NCI-H2227 (cell line): ENCODE measurements around the gene GJA3.

ENCODE experiments used
- DNase-seq: peaks from one replicate; lab custom pipeline; 2025; ENCODE audit not compliant: unreplicated experiment; lab: John Stamatoyannopoulos, UW

Gene GJA3

GRCh38 chr13:20151016-20151415 lies 9.8 kb downstream of the GJA3 start:
- DNase-seq = no peak

- DNase-seq = no peak
Observed at GRCh38 chr13:20150561-20150960, 10.3 kb downstream of the GJA3 start.

- no peak for DNase-seq
Observed at GRCh38 chr13:20149762-20150161, 11.1 kb downstream of the GJA3 start.

GRCh38 chr13:20148501-20149183 lies 12.2 kb downstream of the GJA3 start:
- DNase-seq = no peak

GRCh38 chr13:20146381-20146780 lies 14.5 kb downstream of the GJA3 start:
- DNase-seq = no peak

GRCh38 chr13:20145521-20145920 lies 15.3 kb downstream of the GJA3 start:
- DNase-seq = no peak

GRCh38 chr13:20144141-20144850 lies 16.6 kb downstream of the GJA3 start:
- no peak for DNase-seq

GRCh38 chr13:20142927-20143480 lies 17.8 kb downstream of the GJA3 start:
- no peak for DNase-seq

- no peak for DNase-seq
Observed at GRCh38 chr13:20142023-20142926, 18.6 kb downstream of the GJA3 start.

- no peak for DNase-seq
Observed at GRCh38 chr13:20141238-20142022, 19.4 kb downstream of the GJA3 start.

- no peak for DNase-seq
Observed at GRCh38 chr13:20140487-20140886, 20.4 kb downstream of the GJA3 start.

- no peak for DNase-seq
Observed at GRCh38 chr13:20137875-20138274, 23.0 kb downstream of the GJA3 start.

GRCh38 chr13:20136781-20137703 lies 23.8 kb downstream of the GJA3 start:
- DNase-seq = no peak

GRCh38 chr13:20134732-20135131 lies 26.1 kb downstream of the GJA3 start:
- DNase-seq = no peak

GRCh38 chr13:20132052-20132634 lies 28.7 kb downstream of the GJA3 start:
- DNase-seq = no peak

- DNase-seq = no peak
Observed at GRCh38 chr13:20131057-20131832, 29.6 kb downstream of the GJA3 start.

- no peak for DNase-seq
Observed at GRCh38 chr13:20130652-20131051, 30.2 kb downstream of the GJA3 start.

- DNase-seq = no peak
Observed at GRCh38 chr13:20130012-20130411, 30.8 kb downstream of the GJA3 start.
